GM23338 (cell line): ENCODE data around the gene SLC30A7. TPM values are rescaled to one million over a fixed set of nuclear protein-coding genes. Genes with fewer than 3 reads are reported as not detected.

ENCODE experiments used
- ATAC-seq: fragments of 200-7000 bp; cut with Tn5 transposase; 3 replicates; pipeline ENCODE4 v1.9.1; 2020
- DNase-seq: peaks from one replicate; pipeline ENCODE4 v3.0.0-alpha.2; 2015; ENCODE audit warnings: low spot score
- H2AFZ ChIP-seq: fragments of 200-600 bp; sonication (generic); 2 replicates; pipeline ENCODE4 v1.8.0; 2016; ENCODE audit warnings: antibody characterized with exemption, mild to moderate bottlenecking, moderate library complexity
- H3F3A ChIP-seq: fragments of 200-600 bp; sonication (generic); replicated peaks from 2 replicates; pipeline ENCODE4 v1.8.0; 2017; ENCODE audit warnings: antibody characterized with exemption, mixed run types, low read depth
- H3K27ac ChIP-seq: fragments of 200-600 bp; sonication (generic); 2 replicates; pipeline ENCODE4 v1.6.1; 2016; ENCODE audit warnings: low read depth
- H3K27me3 ChIP-seq: fragments of 200-600 bp; sonication (generic); 2 replicates; pipeline ENCODE4 v1.8.0; 2016; ENCODE audit warnings: mild to moderate bottlenecking, mixed run types, moderate library complexity; ENCODE audit not compliant: insufficient read depth
- H3K36me3 ChIP-seq: fragments of 200-600 bp; sonication (generic); 2 replicates; pipeline ENCODE4 v1.8.0; 2016; ENCODE audit warnings: mild to moderate bottlenecking; ENCODE audit not compliant: insufficient read depth
- H3K4me1 ChIP-seq: fragments of 200-600 bp; sonication (generic); 2 replicates; pipeline ENCODE4 v1.8.0; 2016; ENCODE audit warnings: mild to moderate bottlenecking, moderate library complexity; ENCODE audit not compliant: insufficient read depth
- H3K4me2 ChIP-seq: fragments of 200-600 bp; sonication (generic); 2 replicates; pipeline ENCODE4 v1.7.1; 2017; ENCODE audit warnings: mixed run types
- H3K4me3 ChIP-seq: fragments of 200-600 bp; sonication (generic); 2 replicates; pipeline ENCODE4 v1.6.1; 2016; ENCODE audit warnings: mixed run types
- H3K79me2 ChIP-seq: fragments of 200-600 bp; sonication (generic); replicated peaks from 2 replicates; pipeline ENCODE4 v1.8.0; 2017; ENCODE audit warnings: mild to moderate bottlenecking; ENCODE audit not compliant: insufficient read depth
- H3K9me2 ChIP-seq: fragments of 200-600 bp; sonication (generic); 2 replicates; pipeline ENCODE4 v1.8.0; 2017; ENCODE audit not compliant: insufficient read depth
- H4K20me1 ChIP-seq: fragments of 200-600 bp; sonication (generic); replicated peaks from 2 replicates; pipeline ENCODE4 v1.8.0; 2017; ENCODE audit warnings: mild to moderate bottlenecking; ENCODE audit not compliant: insufficient read depth
- H3K27ac Mint-ChIP-seq: 2 replicates; pipeline ENCODE4 v1.8.0; 2020; ENCODE audit warnings: inconsistent platforms, mild to moderate bottlenecking, moderate library complexity, mixed read lengths
- H3K27me3 Mint-ChIP-seq: 3 replicates; pipeline ENCODE4 v1.8.0; 2022; ENCODE audit warnings: low read depth, mild to moderate bottlenecking, moderate library complexity, mixed read lengths, inconsistent platforms; ENCODE audit not compliant: insufficient read depth, poor library complexity
- H3K36me3 Mint-ChIP-seq: 3 replicates; pipeline ENCODE4 v1.8.0; 2021; ENCODE audit warnings: low read depth, mild to moderate bottlenecking, inconsistent platforms, moderate library complexity, mixed read lengths
- H3K4me1 Mint-ChIP-seq: 3 replicates; pipeline ENCODE4 v1.8.0; 2020; ENCODE audit warnings: mild to moderate bottlenecking, inconsistent platforms, mixed read lengths
- H3K4me3 Mint-ChIP-seq: 3 replicates; pipeline ENCODE4 v1.8.0; 2021; ENCODE audit warnings: moderate library complexity, mild to moderate bottlenecking, inconsistent platforms, mixed read lengths
- H3K9me3 Mint-ChIP-seq: 3 replicates; pipeline ENCODE4 v1.8.0; 2020; ENCODE audit warnings: moderate library complexity, mild to moderate bottlenecking, inconsistent platforms, mixed read lengths
- CREB1 ChIP-seq: fragments of 250-450 bp; sonication (Bioruptor Pico); IDR thresholded peaks from 2 replicates; pipeline ENCODE4 v1.5.0; 2020; ENCODE audit warnings: low read depth, mild to moderate bottlenecking, moderate library complexity
- ETS1 ChIP-seq: IDR thresholded peaks from 2 replicates; pipeline ENCODE4 v1.6.1; 2016; ENCODE audit warnings: antibody characterized with exemption
- EZH2 ChIP-seq: fragments of 200-600 bp; sonication (generic); IDR thresholded peaks from one replicate; pipeline ENCODE4 v1.8.0; 2017; ENCODE audit warnings: antibody characterized with exemption, mild to moderate bottlenecking, low read depth; ENCODE audit not compliant: unreplicated experiment
- EZH2phosphoT487 ChIP-seq: fragments of 200-600 bp; sonication (generic); IDR thresholded peaks from one replicate; pipeline ENCODE4 v1.8.1; 2018; ENCODE audit warnings: antibody characterized with exemption; ENCODE audit not compliant: unreplicated experiment
- JUNB ChIP-seq: IDR thresholded peaks from one replicate; pipeline ENCODE4 v1.6.1; 2016; ENCODE audit warnings: antibody characterized with exemption; ENCODE audit not compliant: unreplicated experiment
- NANOG ChIP-seq: IDR thresholded peaks from 2 replicates; pipeline ENCODE4 v1.6.1; 2016; ENCODE audit warnings: antibody characterized with exemption, borderline replicate concordance
- POLR2AphosphoS5 ChIP-seq: IDR thresholded peaks from 2 replicates; pipeline ENCODE4 v1.6.1; 2016; ENCODE audit warnings: antibody characterized with exemption, low read depth
- ZNF114 ChIP-seq: fragments of 250-450 bp; sonication (Bioruptor Pico); IDR thresholded peaks from 2 replicates; pipeline ENCODE4 v1.5.0; 2020; ENCODE audit warnings: mild to moderate bottlenecking, moderate library complexity
- ZNF331 ChIP-seq: fragments of 250-450 bp; sonication (Bioruptor Pico); IDR thresholded peaks from 2 replicates; pipeline ENCODE4 v1.5.0; 2020; ENCODE audit warnings: low read depth, mild to moderate bottlenecking, moderate library complexity
- polyA plus RNA-seq: library from polyadenylated mRNA; unstranded; fragments of >200 nt; fragmentation: Nextera tagmentation; extraction: Ambion mirVana; gene quantifications from 2 replicates; pipeline ENCODE4 v1.2.1, GENCODE V29; 2016
- total RNA-seq: library from RNA; depleted of rRNA; stranded (reverse); fragments of >200 nt; shearing (Covaris generic); gene quantifications from 2 replicates; pipeline ENCODE4 v1.2.3, GENCODE V29; 2014
- TF ChIP-seq, protein P1 (sequence below): IDR thresholded peaks from one replicate; pipeline ENCODE4 v1.6.1; 2018; ENCODE audit warnings: antibody characterized with exemption; ENCODE audit not compliant: unreplicated experiment
- TF ChIP-seq, protein P2 (sequence below), 2 experiments: fragments of 200-600 bp in 1 of 2; sonication (generic) in 1 of 2; conservative IDR thresholded peaks; 2 replicates each; pipeline versions ENCODE4 v1.5.1 to v1.6.1; 2016 to 2017; ENCODE audit warnings: antibody characterized with exemption in 2 of 2, low read depth in 2 of 2, mild to moderate bottlenecking in 2 of 2, moderate library complexity in 1 of 2
- TF ChIP-seq, protein P3 (sequence below): fragments of 250-450 bp; sonication (Bioruptor Pico); IDR thresholded peaks from 2 replicates; pipeline ENCODE4 v1.5.0; 2020; ENCODE audit warnings: mild to moderate bottlenecking, moderate library complexity

The SLC30A7 gene
- total and polyA plus RNA-seq, 2 experiments from 2014 or later = 9.8 to 25.1 TPM

DNA sequence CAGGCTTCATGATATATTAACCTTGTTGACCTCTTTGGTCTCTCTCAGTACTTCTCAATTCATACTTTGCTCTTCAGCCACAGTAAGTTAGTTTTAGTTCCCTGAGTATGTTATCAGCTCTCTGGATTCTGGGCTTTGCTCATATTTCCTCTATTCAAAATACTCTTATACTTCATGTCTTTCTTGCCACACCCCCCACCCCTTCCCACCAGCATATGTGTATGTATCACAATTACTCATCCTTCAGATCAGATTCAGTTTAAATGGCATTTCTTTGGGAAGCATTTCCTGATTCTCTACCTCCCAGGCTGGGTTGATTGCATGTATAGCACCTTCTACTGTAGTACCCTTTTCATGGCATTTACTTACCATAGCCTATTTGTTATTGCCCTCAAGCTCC is 28.3 kb downstream of the SLC30A7 start (continued):
- TF ChIP-seq, protein P1, sequence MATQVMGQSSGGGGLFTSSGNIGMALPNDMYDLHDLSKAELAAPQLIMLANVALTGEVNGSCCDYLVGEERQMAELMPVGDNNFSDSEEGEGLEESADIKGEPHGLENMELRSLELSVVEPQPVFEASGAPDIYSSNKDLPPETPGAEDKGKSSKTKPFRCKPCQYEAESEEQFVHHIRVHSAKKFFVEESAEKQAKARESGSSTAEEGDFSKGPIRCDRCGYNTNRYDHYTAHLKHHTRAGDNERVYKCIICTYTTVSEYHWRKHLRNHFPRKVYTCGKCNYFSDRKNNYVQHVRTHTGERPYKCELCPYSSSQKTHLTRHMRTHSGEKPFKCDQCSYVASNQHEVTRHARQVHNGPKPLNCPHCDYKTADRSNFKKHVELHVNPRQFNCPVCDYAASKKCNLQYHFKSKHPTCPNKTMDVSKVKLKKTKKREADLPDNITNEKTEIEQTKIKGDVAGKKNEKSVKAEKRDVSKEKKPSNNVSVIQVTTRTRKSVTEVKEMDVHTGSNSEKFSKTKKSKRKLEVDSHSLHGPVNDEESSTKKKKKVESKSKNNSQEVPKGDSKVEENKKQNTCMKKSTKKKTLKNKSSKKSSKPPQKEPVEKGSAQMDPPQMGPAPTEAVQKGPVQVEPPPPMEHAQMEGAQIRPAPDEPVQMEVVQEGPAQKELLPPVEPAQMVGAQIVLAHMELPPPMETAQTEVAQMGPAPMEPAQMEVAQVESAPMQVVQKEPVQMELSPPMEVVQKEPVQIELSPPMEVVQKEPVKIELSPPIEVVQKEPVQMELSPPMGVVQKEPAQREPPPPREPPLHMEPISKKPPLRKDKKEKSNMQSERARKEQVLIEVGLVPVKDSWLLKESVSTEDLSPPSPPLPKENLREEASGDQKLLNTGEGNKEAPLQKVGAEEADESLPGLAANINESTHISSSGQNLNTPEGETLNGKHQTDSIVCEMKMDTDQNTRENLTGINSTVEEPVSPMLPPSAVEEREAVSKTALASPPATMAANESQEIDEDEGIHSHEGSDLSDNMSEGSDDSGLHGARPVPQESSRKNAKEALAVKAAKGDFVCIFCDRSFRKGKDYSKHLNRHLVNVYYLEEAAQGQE = no peak
- no peak for TF ChIP-seq POLR2AphosphoS5
- no peak for TF ChIP-seq ZNF331 (CRISPR knock-in tag)
- TF ChIP-seq, protein P2, sequence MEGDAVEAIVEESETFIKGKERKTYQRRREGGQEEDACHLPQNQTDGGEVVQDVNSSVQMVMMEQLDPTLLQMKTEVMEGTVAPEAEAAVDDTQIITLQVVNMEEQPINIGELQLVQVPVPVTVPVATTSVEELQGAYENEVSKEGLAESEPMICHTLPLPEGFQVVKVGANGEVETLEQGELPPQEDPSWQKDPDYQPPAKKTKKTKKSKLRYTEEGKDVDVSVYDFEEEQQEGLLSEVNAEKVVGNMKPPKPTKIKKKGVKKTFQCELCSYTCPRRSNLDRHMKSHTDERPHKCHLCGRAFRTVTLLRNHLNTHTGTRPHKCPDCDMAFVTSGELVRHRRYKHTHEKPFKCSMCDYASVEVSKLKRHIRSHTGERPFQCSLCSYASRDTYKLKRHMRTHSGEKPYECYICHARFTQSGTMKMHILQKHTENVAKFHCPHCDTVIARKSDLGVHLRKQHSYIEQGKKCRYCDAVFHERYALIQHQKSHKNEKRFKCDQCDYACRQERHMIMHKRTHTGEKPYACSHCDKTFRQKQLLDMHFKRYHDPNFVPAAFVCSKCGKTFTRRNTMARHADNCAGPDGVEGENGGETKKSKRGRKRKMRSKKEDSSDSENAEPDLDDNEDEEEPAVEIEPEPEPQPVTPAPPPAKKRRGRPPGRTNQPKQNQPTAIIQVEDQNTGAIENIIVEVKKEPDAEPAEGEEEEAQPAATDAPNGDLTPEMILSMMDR (conservative IDR thresholded peaks at IDR 0.05; ENCODE audit: low read depth in 2 of 2) = no peak
- no peak for TF ChIP-seq EZH2phosphoT487
- no peak for TF ChIP-seq NANOG
- TF ChIP-seq ZNF114 = no peak

DNA sequence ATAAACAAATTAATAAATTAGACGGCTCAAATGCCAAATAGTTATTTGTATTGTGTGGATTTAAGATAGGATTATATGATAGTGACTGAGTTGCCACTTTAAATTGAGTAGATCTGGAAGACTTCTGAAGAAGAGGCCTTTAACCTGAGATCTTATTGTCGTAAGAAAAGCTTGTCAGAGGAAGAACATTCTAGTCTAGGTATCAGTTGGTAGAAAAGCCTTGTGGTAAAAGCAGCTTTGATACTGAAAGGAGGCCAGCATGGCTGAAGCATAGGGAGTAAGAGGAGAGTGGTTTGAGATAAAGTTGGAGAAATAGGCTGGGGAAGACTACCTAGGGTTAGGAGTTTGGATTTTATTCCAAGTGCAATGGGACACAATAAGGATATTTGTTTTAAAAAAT is 29.1 kb downstream of the SLC30A7 start:
- peaks cover 3% of the 10 kb centered on the region; the same call in 1 of the 2 replicates for H4K20me1 ChIP-seq
- DNase-seq = no peak
- H3K4me2 ChIP-seq = no peak overlapping the region
- Mint-ChIP-seq H3K4me1 (no peaks in the 10 kb centered on the region), H3K4me3 (no peak overlapping the region), H3K27me3 (no peaks in the 10 kb centered on the region), H3K27ac (no peak overlapping the region), H3K36me3 (peaks cover 32% of the 10 kb centered on the region), H3K9me3 (0 out of 3 replicates have a peak, but pooled peaks cover 3% of the 10 kb centered on the region)
- TF ChIP-seq ETS1 = no peak
- TF ChIP-seq POLR2AphosphoS5 = no peak
- no peak for TF ChIP-seq EZH2phosphoT487
- no peak for TF ChIP-seq ZNF114
- TF ChIP-seq CREB1 (CRISPR knock-in tag) = no peak
- TF ChIP-seq EZH2 = no peak
- no peak for TF ChIP-seq JUNB
- no peak for TF ChIP-seq NANOG
- TF ChIP-seq, protein P3, sequence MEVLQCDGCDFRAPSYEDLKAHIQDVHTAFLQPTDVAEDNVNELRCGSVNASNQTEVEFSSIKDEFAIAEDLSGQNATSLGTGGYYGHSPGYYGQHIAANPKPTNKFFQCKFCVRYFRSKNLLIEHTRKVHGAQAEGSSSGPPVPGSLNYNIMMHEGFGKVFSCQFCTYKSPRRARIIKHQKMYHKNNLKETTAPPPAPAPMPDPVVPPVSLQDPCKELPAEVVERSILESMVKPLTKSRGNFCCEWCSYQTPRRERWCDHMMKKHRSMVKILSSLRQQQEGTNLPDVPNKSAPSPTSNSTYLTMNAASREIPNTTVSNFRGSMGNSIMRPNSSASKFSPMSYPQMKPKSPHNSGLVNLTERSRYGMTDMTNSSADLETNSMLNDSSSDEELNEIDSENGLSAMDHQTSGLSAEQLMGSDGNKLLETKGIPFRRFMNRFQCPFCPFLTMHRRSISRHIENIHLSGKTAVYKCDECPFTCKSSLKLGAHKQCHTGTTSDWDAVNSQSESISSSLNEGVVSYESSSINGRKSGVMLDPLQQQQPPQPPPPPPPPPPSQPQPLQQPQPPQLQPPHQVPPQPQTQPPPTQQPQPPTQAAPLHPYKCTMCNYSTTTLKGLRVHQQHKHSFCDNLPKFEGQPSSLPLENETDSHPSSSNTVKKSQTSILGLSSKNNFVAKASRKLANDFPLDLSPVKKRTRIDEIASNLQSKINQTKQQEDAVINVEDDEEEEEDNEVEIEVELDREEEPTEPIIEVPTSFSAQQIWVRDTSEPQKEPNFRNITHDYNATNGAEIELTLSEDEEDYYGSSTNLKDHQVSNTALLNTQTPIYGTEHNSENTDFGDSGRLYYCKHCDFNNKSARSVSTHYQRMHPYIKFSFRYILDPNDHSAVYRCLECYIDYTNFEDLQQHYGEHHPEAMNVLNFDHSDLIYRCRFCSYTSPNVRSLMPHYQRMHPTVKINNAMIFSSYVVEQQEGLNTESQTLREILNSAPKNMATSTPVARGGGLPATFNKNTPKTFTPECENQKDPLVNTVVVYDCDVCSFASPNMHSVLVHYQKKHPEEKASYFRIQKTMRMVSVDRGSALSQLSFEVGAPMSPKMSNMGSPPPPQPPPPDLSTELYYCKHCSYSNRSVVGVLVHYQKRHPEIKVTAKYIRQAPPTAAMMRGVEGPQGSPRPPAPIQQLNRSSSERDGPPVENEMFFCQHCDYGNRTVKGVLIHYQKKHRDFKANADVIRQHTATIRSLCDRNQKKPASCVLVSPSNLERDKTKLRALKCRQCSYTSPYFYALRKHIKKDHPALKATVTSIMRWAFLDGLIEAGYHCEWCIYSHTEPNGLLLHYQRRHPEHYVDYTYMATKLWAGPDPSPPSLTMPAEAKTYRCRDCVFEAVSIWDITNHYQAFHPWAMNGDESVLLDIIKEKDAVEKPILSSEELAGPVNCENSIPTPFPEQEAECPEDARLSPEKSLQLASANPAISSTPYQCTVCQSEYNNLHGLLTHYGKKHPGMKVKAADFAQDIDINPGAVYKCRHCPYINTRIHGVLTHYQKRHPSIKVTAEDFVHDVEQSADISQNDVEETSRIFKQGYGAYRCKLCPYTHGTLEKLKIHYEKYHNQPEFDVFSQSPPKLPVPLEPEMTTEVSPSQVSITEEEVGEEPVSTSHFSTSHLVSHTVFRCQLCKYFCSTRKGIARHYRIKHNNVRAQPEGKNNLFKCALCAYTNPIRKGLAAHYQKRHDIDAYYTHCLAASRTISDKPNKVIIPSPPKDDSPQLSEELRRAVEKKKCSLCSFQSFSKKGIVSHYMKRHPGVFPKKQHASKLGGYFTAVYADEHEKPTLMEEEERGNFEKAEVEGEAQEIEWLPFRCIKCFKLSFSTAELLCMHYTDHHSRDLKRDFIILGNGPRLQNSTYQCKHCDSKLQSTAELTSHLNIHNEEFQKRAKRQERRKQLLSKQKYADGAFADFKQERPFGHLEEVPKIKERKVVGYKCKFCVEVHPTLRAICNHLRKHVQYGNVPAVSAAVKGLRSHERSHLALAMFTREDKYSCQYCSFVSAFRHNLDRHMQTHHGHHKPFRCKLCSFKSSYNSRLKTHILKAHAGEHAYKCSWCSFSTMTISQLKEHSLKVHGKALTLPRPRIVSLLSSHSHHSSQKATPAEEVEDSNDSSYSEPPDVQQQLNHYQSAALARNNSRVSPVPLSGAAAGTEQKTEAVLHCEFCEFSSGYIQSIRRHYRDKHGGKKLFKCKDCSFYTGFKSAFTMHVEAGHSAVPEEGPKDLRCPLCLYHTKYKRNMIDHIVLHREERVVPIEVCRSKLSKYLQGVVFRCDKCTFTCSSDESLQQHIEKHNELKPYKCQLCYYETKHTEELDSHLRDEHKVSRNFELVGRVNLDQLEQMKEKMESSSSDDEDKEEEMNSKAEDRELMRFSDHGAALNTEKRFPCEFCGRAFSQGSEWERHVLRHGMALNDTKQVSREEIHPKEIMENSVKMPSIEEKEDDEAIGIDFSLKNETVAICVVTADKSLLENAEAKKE = no peak
- TF ChIP-seq ZNF331 (CRISPR knock-in tag) = no peak
- H3K4me3 ChIP-seq = no peak overlapping the region
- no peak overlapping the region for H2AFZ ChIP-seq
- no peak overlapping the region for H3K27ac ChIP-seq
- ATAC-seq = no peak
- no peaks in the 10 kb centered on the region for H3F3A ChIP-seq
- no peaks in the 10 kb centered on the region; the same call in 1 of the 2 replicates for H3K79me2 ChIP-seq
- H3K9me2 ChIP-seq = no peaks in the 10 kb centered on the region
- H3K4me1 ChIP-seq = no peaks in the 10 kb centered on the region
- peaks cover 20% of the 10 kb centered on the region; the same call in 1 of the 2 replicates for H3K36me3 ChIP-seq
- H3K27me3 ChIP-seq = no peaks in the 10 kb centered on the region
